HEK293T (cell line): ENCODE measurements around the gene HOXC9.

Experiments
- FOXA1 ChIP-seq: fragments of 450-650 bp; IDR thresholded peaks from 2 replicates; pipeline ENCODE4 v1.6.1; 2016; ENCODE audit warnings: mild to moderate bottlenecking
- SP1 ChIP-seq: fragments of 450-650 bp; IDR thresholded peaks from 2 replicates; pipeline ENCODE4 v1.6.1; 2017

DNA sequence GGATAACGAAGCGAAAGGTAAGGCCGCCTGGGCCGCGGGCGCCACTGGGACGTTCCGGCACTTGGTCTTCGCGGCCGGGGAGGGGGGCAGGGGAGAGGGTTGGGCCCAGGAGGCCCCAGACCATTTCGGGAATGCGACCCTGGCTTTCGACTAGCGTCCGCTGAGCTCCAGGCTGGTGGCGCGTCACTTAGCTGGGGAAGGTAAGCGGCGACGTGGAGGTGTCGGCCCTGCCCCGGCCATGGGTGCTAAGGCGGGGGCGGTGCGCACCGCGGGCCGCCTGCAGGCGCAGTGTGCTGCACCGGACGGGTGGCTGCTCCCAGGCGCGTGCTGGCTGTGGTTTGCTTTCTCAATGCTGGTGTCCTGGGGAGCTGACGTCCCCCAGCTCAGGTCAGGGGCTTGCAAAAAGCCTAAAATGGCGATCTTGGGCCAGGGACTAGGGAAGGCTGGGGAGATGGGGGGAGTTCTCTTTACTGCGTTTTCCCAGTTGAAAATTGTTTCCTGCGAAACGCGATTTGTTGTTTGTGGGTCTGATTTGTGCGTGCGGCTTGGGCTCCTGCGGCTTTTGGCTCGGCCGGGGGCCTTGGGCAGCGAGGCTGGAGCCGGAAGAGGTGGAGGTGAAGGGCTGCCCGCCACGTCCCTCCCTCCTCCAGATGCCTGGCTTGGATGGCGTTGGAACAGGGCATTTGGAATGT, 13.8 kb upstream of the HOXC9 start:
- TF ChIP-seq FOXA1 (no peak), SP1 (no peak)
